Karpas-422 (cell line): ENCODE results near the gene PCSK6. TPM values are rescaled to one million over a fixed set of nuclear protein-coding genes. Genes with fewer than 3 reads are reported as not detected.
"Not testable (repeated sequence)": the region's sequence is repeated elsewhere in the genome, so short reads cannot be mapped to it uniquely, and the experiment has no call there.

ENCODE experiments used
- DNase-seq: peaks from one replicate; pipeline ENCODE4 v3.0.0-alpha.2; 2015
- H2AFZ ChIP-seq: fragments of 200-600 bp; sonication (generic); 2 replicates; pipeline ENCODE4 v1.6.1; 2014; ENCODE audit warnings: antibody characterized with exemption, low read length, mixed read lengths
- H3K27ac ChIP-seq: fragments of 200-600 bp; sonication (generic); 2 replicates; pipeline ENCODE4 v1.5.1; 2014; ENCODE audit warnings: mild to moderate bottlenecking, low read length, moderate library complexity
- H3K27me3 ChIP-seq: fragments of 200-600 bp; sonication (generic); 2 replicates; pipeline ENCODE4 v1.6.1; 2014; ENCODE audit warnings: low read length, mixed read lengths
- H3K36me3 ChIP-seq: fragments of 200-600 bp; sonication (generic); 2 replicates; pipeline ENCODE4 v1.6.1; 2014; ENCODE audit warnings: low read length, mixed read lengths; ENCODE audit not compliant: insufficient read depth
- H3K4me1 ChIP-seq: fragments of 200-600 bp; sonication (generic); 2 replicates; pipeline ENCODE4 v1.6.1; 2014; ENCODE audit warnings: mild to moderate bottlenecking, low read length, mixed read lengths
- H3K4me2 ChIP-seq: fragments of 200-600 bp; sonication (generic); 2 replicates; pipeline ENCODE4 v1.6.1; 2014; ENCODE audit warnings: low read length, low read depth, mild to moderate bottlenecking; ENCODE audit not compliant: poor library complexity, severe bottlenecking
- H3K4me3 ChIP-seq: fragments of 200-600 bp; sonication (generic); 2 replicates; pipeline ENCODE4 v1.5.1; 2014; ENCODE audit warnings: mild to moderate bottlenecking, antibody characterized with exemption, low read length, mixed read lengths
- H3K79me2 ChIP-seq: fragments of 200-600 bp; sonication (generic); 2 replicates; pipeline ENCODE4 v1.6.1; 2014; ENCODE audit warnings: mild to moderate bottlenecking, low read length, mixed read lengths
- H3K9ac ChIP-seq: fragments of 200-600 bp; sonication (generic); 2 replicates; pipeline ENCODE4 v1.6.0; 2014; ENCODE audit warnings: low read length
- H3K9me2 ChIP-seq: fragments of 200-600 bp; sonication (generic), shearing (Covaris generic); replicated peaks from 2 replicates; pipeline ENCODE4 v1.6.0; 2014; ENCODE audit warnings: mild to moderate bottlenecking, low read length, moderate library complexity; ENCODE audit not compliant: insufficient read depth
- H3K9me3 ChIP-seq: fragments of 300-700, 200-600 bp; sonication (generic); 2 replicates; pipeline ENCODE4 v1.6.1; 2014; ENCODE audit warnings: low read length, mixed read lengths
- H4K20me1 ChIP-seq: fragments of 200-600 bp; sonication (generic); 2 replicates; pipeline ENCODE4 v1.6.1; 2014; ENCODE audit warnings: mild to moderate bottlenecking, antibody characterized with exemption, low read length, low read depth; ENCODE audit not compliant: insufficient read depth
- total RNA-seq: library from RNA; depleted of rRNA; stranded (reverse); fragments of >200 nt; shearing (Covaris generic); gene quantifications from 2 replicates; pipeline ENCODE4 v1.2.3, GENCODE V29; 2014; ENCODE audit warnings: low replicate concordance

Gene PCSK6
- total RNA-seq, 1 experiment from 2014 or later = 0.19 TPM

DNA sequence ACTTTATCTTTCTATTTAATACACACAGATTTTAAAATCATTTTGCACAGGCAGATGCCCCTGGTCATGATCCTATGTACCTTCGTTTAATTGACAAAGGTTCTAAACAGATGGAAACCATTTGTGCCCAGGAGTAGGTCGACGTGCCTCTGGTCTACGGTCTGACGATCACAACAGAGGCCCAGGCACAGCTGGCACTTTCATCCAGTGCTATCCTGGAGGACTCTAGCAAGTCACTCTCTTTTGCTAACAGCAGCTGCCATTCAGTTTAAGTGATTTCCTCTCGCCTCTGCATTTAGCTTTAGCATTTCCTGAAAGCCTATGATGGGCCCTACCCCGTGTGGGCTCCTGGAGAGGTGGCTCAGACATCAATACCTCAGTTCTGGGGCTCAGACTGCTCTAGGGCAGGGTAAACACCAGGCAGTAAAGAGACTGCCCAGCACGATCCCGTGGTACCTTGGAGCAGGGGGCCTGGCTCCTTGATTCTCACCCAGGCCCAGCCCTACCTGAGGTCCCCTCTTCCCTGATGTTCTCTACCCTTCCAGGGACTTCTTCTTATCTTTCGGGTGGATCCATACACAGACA, 111.2 kb downstream of the PCSK6 start:
- DNase-seq = no peak
- Histone ChIP-seq H3K27ac (no peak overlapping the region), H3K27me3 (no peaks in the 10 kb centered on the region), H3K79me2 (no peaks in the 10 kb centered on the region), H3K9ac (no peak overlapping the region), H3K9me2 (no peaks in the 10 kb centered on the region), H3K4me3 (no peak overlapping the region), H2AFZ (no peak overlapping the region), H3K9me3 (no peaks in the 10 kb centered on the region), H3K4me2 (no peak overlapping the region), H3K4me1 (no peaks in the 10 kb centered on the region), H3K36me3 (no peaks in the 10 kb centered on the region), H4K20me1 (no peaks in the 10 kb centered on the region)

DNA sequence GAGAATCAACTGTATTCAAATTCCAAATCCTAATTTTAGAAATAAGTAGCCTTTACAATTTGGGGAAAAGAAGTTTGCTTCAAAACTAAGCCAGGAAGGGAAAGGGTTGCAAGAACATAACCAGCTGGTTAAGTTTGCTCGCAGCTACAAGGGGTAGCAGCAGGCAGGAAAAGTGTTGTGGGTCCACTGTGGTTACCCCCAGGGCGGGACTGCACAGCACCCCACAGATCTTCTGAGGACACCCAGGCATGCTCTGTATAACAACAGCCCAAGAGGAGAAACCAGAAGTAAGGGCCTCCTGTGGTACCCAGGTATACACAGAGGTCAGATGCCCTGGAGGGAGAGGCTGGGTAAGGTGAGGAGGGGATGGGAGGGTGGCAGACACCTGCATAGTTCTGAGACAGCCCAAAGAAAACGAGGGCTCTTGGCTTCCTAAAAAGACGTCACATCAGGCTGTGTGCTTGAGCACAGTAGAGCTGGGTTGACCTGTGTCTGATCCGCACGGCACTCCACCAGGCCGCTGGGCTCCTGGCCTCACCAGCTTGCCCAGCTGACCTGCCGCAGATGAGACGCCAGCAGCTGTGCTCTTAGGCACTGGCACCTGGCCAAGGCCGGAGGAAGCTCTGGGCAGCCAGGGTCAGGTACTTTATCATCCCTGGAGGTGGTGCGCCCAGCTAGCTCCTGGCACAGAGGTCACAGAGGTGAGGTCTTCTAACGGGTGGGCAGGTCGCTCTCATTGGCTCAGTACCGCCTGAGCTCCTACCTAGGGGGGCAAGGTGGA, 112.7 kb downstream of the PCSK6 start:
- no peak for DNase-seq
- H3K4me2 ChIP-seq = no peak overlapping the region

DNA sequence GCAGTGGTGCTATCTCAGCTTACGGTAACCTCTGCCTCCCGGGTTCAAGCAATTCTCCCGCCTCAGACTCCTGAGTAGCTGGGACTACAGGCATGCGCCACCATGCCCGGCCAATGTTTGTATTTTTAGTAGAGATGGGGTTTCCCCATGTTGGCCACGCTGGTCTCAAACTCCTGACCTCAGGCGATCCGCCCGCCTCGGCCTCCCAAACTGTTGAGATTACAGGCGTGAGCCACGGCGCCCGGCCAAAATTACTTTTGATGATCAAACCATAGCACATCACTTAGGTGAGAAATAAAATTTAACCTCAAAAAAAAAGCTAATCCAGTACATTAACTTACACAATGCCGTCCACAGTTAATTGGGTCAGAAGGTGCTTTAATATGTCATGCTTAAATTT, 114.5 kb downstream of the PCSK6 start:
- not testable (repeated sequence) for H3K27ac ChIP-seq, H3K36me3 ChIP-seq, H3K9ac ChIP-seq, H3K27me3 ChIP-seq, H3K4me3 ChIP-seq, H3K9me3 ChIP-seq, H3K79me2 ChIP-seq, DNase-seq, H2AFZ ChIP-seq, H3K9me2 ChIP-seq, H3K4me2 ChIP-seq, H4K20me1 ChIP-seq, H3K4me1 ChIP-seq

More for the DNA sequence above, 112.7 kb downstream of the PCSK6 start:
- H3K36me3 ChIP-seq = no peaks in the 10 kb centered on the region
- no peak overlapping the region for H2AFZ ChIP-seq
- no peaks in the 10 kb centered on the region for H3K27me3 ChIP-seq
- no peaks in the 10 kb centered on the region for H3K4me1 ChIP-seq
- no peak overlapping the region for H3K9ac ChIP-seq
- H4K20me1 ChIP-seq = no peaks in the 10 kb centered on the region
- no peak overlapping the region for H3K4me3 ChIP-seq
- H3K79me2 ChIP-seq = no peaks in the 10 kb centered on the region
- no peaks in the 10 kb centered on the region for H3K9me3 ChIP-seq
- H3K27ac ChIP-seq = no peak overlapping the region
- no peaks in the 10 kb centered on the region for H3K9me2 ChIP-seq

DNA sequence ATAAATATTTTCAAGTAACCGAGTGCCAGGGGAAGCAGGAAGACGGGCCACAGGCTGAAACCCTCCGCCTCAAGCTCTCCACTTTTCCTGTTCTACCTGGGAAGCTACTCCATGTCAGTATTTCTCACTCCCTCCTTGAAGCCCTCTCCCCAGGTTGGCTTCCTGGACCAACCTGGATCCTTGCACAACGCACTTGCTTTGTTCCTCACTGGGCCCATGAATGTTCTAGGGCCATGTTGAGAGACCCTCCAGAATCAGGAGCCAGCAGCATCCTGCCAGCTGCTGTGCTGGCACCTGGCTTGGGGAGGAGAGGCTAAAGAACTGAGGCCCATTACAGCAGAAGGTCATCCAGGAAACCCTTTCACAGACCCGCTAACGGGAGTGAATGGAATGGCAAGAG, 115.2 kb downstream of the PCSK6 start:
- Histone ChIP-seq H3K9me2 (no peaks in the 10 kb centered on the region), H3K27me3 (no peaks in the 10 kb centered on the region), H3K27ac (no peak overlapping the region), H4K20me1 (no peaks in the 10 kb centered on the region), H3K4me1 (no peaks in the 10 kb centered on the region), H3K36me3 (no peaks in the 10 kb centered on the region), H3K4me2 (no peak overlapping the region), H3K9ac (no peak overlapping the region), H2AFZ (no peak overlapping the region), H3K79me2 (no peaks in the 10 kb centered on the region), H3K4me3 (no peak overlapping the region), H3K9me3 (no peaks in the 10 kb centered on the region)
- DNase-seq = no peak

DNA sequence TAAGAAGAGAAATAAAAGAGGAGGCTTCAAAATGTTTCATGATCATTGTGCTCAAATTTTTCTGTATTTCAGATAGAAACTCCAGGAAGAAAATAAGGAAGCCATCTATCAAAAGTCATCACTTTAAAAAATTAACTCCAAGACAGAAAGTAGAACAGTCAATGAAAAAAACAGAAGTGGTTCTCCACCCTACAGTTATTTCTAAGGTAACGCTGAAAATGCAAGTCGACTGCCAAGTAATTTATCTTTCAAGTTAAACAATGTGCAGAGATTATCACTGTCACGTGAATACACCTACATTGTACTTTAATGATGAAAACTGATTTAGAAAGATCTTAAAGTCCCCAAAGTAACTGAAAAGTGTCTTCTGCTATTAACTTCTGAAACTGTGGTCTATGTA, 115.9 kb downstream of the PCSK6 start:
- H3K79me2 ChIP-seq = no peaks in the 10 kb centered on the region
- DNase-seq = no peak

DNA sequence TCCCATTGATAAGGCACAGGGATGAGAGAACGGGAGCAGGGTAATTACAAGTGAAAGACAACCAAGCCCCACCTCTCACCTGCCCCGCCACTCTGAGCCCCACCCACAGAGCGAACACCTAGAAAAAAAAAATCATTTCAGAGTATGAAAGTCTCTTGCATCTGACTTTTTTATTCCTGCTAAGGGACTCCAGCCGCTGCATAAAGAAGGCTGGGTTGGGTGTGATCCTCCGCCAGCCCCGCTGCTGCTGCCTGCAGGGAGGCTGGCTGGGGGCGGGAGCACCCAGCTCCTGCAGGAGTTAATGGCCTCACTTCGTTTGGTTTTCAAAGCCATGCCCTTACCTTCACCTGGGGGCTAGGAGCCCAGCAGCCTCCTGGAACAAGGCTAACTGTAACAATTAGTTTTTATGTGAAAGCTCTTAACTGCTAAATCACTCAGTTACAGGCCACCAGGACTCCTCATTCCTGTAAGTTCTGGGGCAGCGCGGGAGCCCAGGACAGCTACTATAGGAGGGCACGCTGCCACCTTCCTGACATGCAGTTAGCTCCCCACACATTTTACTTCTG, 116.5 kb downstream of the PCSK6 start:
- Histone ChIP-seq H3K27ac (no peak overlapping the region), H3K4me3 (no peak overlapping the region), H3K4me1 (no peaks in the 10 kb centered on the region), H2AFZ (no peak overlapping the region), H3K4me2 (no peak overlapping the region), H3K9me3 (no peaks in the 10 kb centered on the region), H3K9ac (no peak overlapping the region), H3K9me2 (no peaks in the 10 kb centered on the region), H3K79me2 (no peaks in the 10 kb centered on the region), H3K36me3 (no peaks in the 10 kb centered on the region), H4K20me1 (no peaks in the 10 kb centered on the region), H3K27me3 (no peaks in the 10 kb centered on the region)
- no peak for DNase-seq

More for the DNA sequence above, 115.9 kb downstream of the PCSK6 start:
- Histone ChIP-seq H3K4me3 (no peak overlapping the region), H3K36me3 (no peaks in the 10 kb centered on the region), H3K4me1 (no peaks in the 10 kb centered on the region), H3K9me3 (no peaks in the 10 kb centered on the region), H3K4me2 (no peak overlapping the region), H3K27me3 (no peaks in the 10 kb centered on the region), H4K20me1 (no peaks in the 10 kb centered on the region), H3K27ac (no peak overlapping the region), H3K9ac (no peak overlapping the region), H3K9me2 (no peaks in the 10 kb centered on the region), H2AFZ (no peak overlapping the region)

DNA sequence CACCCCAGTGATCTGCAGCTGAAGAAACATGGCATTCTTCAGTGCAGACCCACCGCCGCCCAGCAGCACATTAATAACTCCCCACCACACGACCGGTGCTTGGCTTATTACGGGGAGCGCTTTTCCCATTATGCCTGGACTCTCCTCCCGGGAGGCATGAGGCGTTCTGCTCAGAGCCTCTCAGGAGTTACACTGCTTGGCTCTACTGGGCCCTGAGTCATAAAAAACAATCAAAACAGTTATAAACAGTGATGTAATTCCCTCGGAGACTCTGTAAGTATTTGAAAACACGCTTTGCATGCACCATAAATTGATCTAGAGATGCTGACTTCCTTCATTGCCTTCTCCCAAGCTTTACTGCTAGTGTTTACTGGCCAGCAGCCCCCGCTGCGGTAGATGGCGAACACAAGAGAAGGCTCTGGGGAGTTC, 117.3 kb downstream of the PCSK6 start:
- H3K9me3 ChIP-seq = no peaks in the 10 kb centered on the region
- H3K4me2 ChIP-seq = no peak overlapping the region
- no peak for DNase-seq
- H3K9ac ChIP-seq = no peak overlapping the region
- H4K20me1 ChIP-seq = no peaks in the 10 kb centered on the region
- H2AFZ ChIP-seq = no peak overlapping the region
- no peaks in the 10 kb centered on the region for H3K79me2 ChIP-seq
- no peaks in the 10 kb centered on the region for H3K27me3 ChIP-seq
- H3K36me3 ChIP-seq = no peaks in the 10 kb centered on the region
- H3K4me3 ChIP-seq = no peak overlapping the region
- H3K4me1 ChIP-seq = no peaks in the 10 kb centered on the region
- no peaks in the 10 kb centered on the region for H3K9me2 ChIP-seq
- H3K27ac ChIP-seq = no peak overlapping the region

DNA sequence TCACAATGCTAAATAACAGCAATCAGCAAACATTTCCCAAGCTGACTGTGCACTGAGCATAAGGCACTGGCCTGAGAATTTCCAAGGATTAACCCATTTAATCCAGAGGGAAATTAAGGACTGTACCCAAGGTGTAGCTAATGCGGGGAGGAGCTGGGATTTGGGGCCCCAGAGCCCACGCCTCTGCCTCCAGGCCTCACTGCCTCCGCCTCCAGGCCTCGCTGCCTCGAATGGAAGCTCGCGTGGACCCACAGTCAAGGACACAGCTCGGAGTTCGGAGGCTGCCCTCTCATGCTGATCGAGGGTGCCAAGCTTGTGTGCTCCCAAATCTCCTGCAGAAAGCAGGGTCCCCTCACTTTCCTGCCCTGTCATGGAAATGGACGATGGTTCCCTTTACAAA, 118.0 kb downstream of the PCSK6 start:
- Histone ChIP-seq H3K4me3 (no peak overlapping the region), H3K36me3 (no peaks in the 10 kb centered on the region), H3K4me2 (no peak overlapping the region), H3K9me2 (no peaks in the 10 kb centered on the region), H4K20me1 (no peaks in the 10 kb centered on the region), H3K79me2 (no peaks in the 10 kb centered on the region), H3K27ac (no peak overlapping the region), H2AFZ (no peak overlapping the region), H3K9me3 (no peaks in the 10 kb centered on the region), H3K9ac (no peak overlapping the region), H3K4me1 (no peaks in the 10 kb centered on the region), H3K27me3 (no peaks in the 10 kb centered on the region)
- no peak for DNase-seq
